K562 (cell line): ENCODE results near the gene HEATR1. TPM values are rescaled to one million over a fixed set of nuclear protein-coding genes. Genes with fewer than 3 reads are reported as not detected.
A peak's percentile ranks its signal among the peaks of the same experiment; 100 is the strongest.

Experiments used
- ATF7 ChIP-seq: fragments of 450-650 bp; IDR thresholded peaks from 2 replicates; pipeline ENCODE4 v1.7.1; 2014; ENCODE audit warnings: mild to moderate bottlenecking, moderate library complexity
- CXXC5 ChIP-seq: fragments of 250-450 bp; sonication (Bioruptor Pico); IDR thresholded peaks from 2 replicates; pipeline ENCODE4 v1.8.0; 2022; ENCODE audit warnings: inconsistent platforms, mild to moderate bottlenecking, moderate library complexity
- ETV6 ChIP-seq, 3 experiments: fragments of 150-350 bp in 1 of 3; sonication (generic) in 1 of 3; formaldehyde crosslinking in 1 of 3; IDR thresholded peaks; 2 replicates each; pipeline versions ENCODE4 v1.6.1 to v1.8.0; 2014 to 2022; ENCODE audit warnings: borderline replicate concordance in 2 of 3, low read depth in 2 of 3, antibody characterized with exemption in 1 of 3, low read length in 1 of 3, mild to moderate bottlenecking in 1 of 3, missing genetic modification reagents in 1 of 3
- FOXA3 ChIP-seq, 2 experiments: fragments of 450-650 bp in 1 of 2; sonication (generic) in 1 of 2; formaldehyde crosslinking; IDR thresholded peaks in 1 of 2; conservative IDR thresholded peaks in 1 of 2; 2 replicates each; pipeline versions ENCODE4 v1.4.0 to v1.8.0; 2020 to 2022; ENCODE audit warnings: mild to moderate bottlenecking in 2 of 2, missing genetic modification reagents in 1 of 2
- HNRNPL ChIP-seq: fragments of 200-400 bp; formaldehyde crosslinking; IDR thresholded peaks from 2 replicates; pipeline ENCODE4 v1.6.1; 2017; ENCODE audit warnings: low read depth, mild to moderate bottlenecking, low read length
- IRF1 ChIP-seq: sonication (generic); formaldehyde crosslinking; IDR thresholded peaks from 2 replicates; pipeline ENCODE4 v1.8.0; 2022; ENCODE audit warnings: missing genetic modification reagents, mild to moderate bottlenecking, borderline replicate concordance
- MBD1 ChIP-seq: fragments of 250-450 bp; sonication (Bioruptor Pico); IDR thresholded peaks from 2 replicates; pipeline ENCODE4 v1.8.0; 2022; ENCODE audit warnings: inconsistent platforms
- MCM2 ChIP-seq: fragments of 450-650 bp; IDR thresholded peaks from 2 replicates; pipeline ENCODE4 v1.6.1; 2017; ENCODE audit warnings: low read depth, mild to moderate bottlenecking
- NCOA2 ChIP-seq, 2 experiments: fragments of 450-650 bp; IDR thresholded peaks; 2 replicates each; pipeline ENCODE4 v1.6.1; 2018; ENCODE audit warnings: mild to moderate bottlenecking in 2 of 2, moderate library complexity in 1 of 2; ENCODE audit not compliant: partially characterized antibody in 2 of 2
- RFX7 ChIP-seq: fragments of 250-450 bp; sonication (Bioruptor Pico); IDR thresholded peaks from 2 replicates; pipeline ENCODE4 v1.5.1; 2021; ENCODE audit warnings: mild to moderate bottlenecking
- SIN3A ChIP-seq, 2 experiments: fragments of 150-350 bp in 1 of 2; IDR thresholded peaks; 2 replicates each; pipeline ENCODE4 v1.6.1; 2011 to 2016; ENCODE audit warnings: borderline replicate concordance in 2 of 2, low read depth in 2 of 2, low read length in 2 of 2, mild to moderate bottlenecking in 2 of 2, moderate library complexity in 2 of 2; ENCODE audit not compliant: control insufficient read depth in 1 of 2
- SRSF3 ChIP-seq: fragments of 200-400 bp; formaldehyde crosslinking; IDR thresholded peaks from 2 replicates; pipeline ENCODE4 v1.6.1; 2016; ENCODE audit warnings: mild to moderate bottlenecking, low read length, moderate library complexity; ENCODE audit not compliant: insufficient read depth
- ZFP36 ChIP-seq: fragments of 150-350 bp; IDR thresholded peaks from 2 replicates; pipeline ENCODE4 v1.6.1; 2018; ENCODE audit warnings: low read length, low read depth; ENCODE audit not compliant: partially characterized antibody
- ZNF165 ChIP-seq: fragments of 250-450 bp; sonication (Bioruptor Pico); IDR thresholded peaks from 2 replicates; pipeline ENCODE4 v1.4.0; 2020; ENCODE audit warnings: borderline replicate concordance
- ZNF184 ChIP-seq: sonication (generic); formaldehyde crosslinking; IDR thresholded peaks from 2 replicates; pipeline ENCODE4 v1.5.0; 2020; ENCODE audit warnings: missing genetic modification reagents
- ZNF398 ChIP-seq: fragments of 250-450 bp; sonication (Bioruptor Pico); IDR thresholded peaks from 2 replicates; pipeline ENCODE4 v1.8.0; 2021; ENCODE audit warnings: moderate library complexity, mild to moderate bottlenecking, inconsistent platforms
- ZSCAN29 ChIP-seq: fragments of 450-650 bp; IDR thresholded peaks from 2 replicates; pipeline ENCODE4 v1.6.1; 2017
- polyA plus RNA-seq, 8 experiments: library from polyadenylated mRNA; depleted of rRNA in 4 of 8; stranded (reverse) in 5 of 8; unstranded in 3 of 8; fragments of >200 nt; fragmentation: Nextera tagmentation in 2 of 8; fragmentation: Illumina TruSeq in 1 of 8; extraction: Ambion mirVana in 2 of 8; extraction: Trizol in 1 of 8; gene quantifications; 2 replicates each; pipeline versions ENCODE4 v1.2.1 to v1.2.3, GENCODE V29; 2011 to 2014; ENCODE audit warnings: inconsistent platforms in 1 of 8, missing spikeins in 1 of 8
- total RNA-seq, 7 experiments: library from RNA; depleted of rRNA in 6 of 7; stranded (reverse); fragments of >200 nt in 6 of 7; fragmentation: Illumina TruSeq in 2 of 7; extraction: Trizol in 2 of 7; gene quantifications; 2 replicates each; pipeline versions ENCODE4 v1.2.1 to v1.2.3, GENCODE V29; 2011 to 2021; ENCODE audit warnings: low replicate concordance in 1 of 7
- TF ChIP-seq, protein P1 (sequence below): sonication (generic); formaldehyde crosslinking; IDR thresholded peaks from 2 replicates; pipeline ENCODE4 v1.8.1; 2023; ENCODE audit warnings: mild to moderate bottlenecking, missing genetic modification reagents
- TF ChIP-seq, protein P2 (sequence below), 2 experiments: fragments of 250-450 bp in 1 of 2; fragments of 450-650 bp in 1 of 2; sonication (Bioruptor Pico) in 1 of 2; IDR thresholded peaks; 2 replicates each; pipeline versions ENCODE4 v1.6.1 to v1.8.0; 2016 to 2021; ENCODE audit warnings: mild to moderate bottlenecking in 2 of 2, moderate library complexity in 2 of 2, missing compliant biosample characterization in 1 of 2, missing genetic modification characterization in 1 of 2

HEATR1 gene
- total and polyA plus RNA-seq, 9 of the 15 experiments (the other 6 are each of a cell fraction or from before 2014, with no cell fraction given), result 28.3 to 108 (median 50.9) TPM

DNA sequence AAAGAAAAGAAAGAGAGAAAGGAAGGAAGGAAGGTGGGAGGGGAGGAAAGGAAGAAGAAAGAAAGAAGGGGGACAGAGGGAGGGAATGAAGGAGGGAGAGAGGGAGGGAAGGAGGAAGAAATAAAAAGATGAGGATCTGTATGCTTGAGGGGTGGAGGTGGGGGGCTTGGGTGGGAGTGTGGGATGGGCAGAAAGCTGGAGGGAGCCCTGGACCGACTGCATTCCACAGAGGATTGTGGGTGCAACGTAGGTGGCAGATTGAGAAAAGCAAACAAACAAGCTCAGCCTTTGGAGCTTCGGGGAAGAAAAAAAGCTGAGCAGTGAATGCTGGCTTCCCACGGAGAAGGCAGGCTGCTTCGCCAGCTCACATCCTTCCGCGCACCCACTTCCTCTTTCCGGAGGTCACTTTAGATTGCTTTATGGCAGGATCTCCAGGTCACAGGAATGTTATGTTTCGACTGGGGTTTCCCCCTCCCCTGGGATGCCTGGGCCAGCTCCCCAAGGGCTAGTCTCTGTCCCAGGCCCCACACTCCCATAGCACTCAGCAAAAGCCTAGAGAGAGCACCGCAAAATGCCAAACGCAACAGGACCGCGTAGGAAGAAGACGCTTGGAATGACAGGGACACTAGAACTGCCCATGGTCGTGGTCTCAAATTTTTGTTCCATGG, 101.2 kb downstream of the HEATR1 start (continued):
- TF ChIP-seq ETV6 (IDR thresholded peaks at IDR 0.05; ENCODE audit: borderline replicate concordance in 1 of 2, low read depth in 2 of 2, low read length in 1 of 2) (peak in 1 of 2 experiments; percentile 83; a peak in 3 of 4 replicates), ETV6 (CRISPR knock-in tag; IDR thresholded peaks at IDR 0.05; ENCODE audit: borderline replicate concordance) (no peak), CXXC5 (CRISPR knock-in tag) (peak; percentile 61), SIN3A (IDR thresholded peaks at IDR 0.05; ENCODE audit: borderline replicate concordance in 2 of 2, control insufficient read depth in 1 of 2, low read depth in 2 of 2, low read length in 2 of 2) (no peak), ZNF184 (no peak), NCOA2 (IDR thresholded peaks at IDR 0.05; ENCODE audit: partially characterized antibody in 2 of 2) (no peak), IRF1 (CRISPR knock-in tag) (no peak), ZNF165 (CRISPR knock-in tag) (no peak), HNRNPL (no peak), ZNF398 (CRISPR knock-in tag) (no peak), FOXA3 (CRISPR knock-in tag; conservative IDR thresholded peaks at IDR 0.05 in 1 of 2, IDR thresholded peaks at IDR 0.05 in 1 of 2) (0 out of 4 replicates have a peak, but pooled peaks of 1 of the 2 experiments have one; percentile 15), ZSCAN29 (no peak), ATF7 (no peak), MCM2 (no peak), ZFP36 (no peak), RFX7 (CRISPR knock-in tag) (no peak), SRSF3 (no peak), MBD1 (CRISPR knock-in tag) (peak; percentile 62; the same call in 1 of the 2 replicates)
- TF ChIP-seq, protein P1, sequence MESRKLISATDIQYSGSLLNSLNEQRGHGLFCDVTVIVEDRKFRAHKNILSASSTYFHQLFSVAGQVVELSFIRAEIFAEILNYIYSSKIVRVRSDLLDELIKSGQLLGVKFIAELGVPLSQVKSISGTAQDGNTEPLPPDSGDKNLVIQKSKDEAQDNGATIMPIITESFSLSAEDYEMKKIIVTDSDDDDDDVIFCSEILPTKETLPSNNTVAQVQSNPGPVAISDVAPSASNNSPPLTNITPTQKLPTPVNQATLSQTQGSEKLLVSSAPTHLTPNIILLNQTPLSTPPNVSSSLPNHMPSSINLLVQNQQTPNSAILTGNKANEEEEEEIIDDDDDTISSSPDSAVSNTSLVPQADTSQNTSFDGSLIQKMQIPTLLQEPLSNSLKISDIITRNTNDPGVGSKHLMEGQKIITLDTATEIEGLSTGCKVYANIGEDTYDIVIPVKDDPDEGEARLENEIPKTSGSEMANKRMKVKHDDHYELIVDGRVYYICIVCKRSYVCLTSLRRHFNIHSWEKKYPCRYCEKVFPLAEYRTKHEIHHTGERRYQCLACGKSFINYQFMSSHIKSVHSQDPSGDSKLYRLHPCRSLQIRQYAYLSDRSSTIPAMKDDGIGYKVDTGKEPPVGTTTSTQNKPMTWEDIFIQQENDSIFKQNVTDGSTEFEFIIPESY, result peak; percentile 95
- TF ChIP-seq, protein P2, sequence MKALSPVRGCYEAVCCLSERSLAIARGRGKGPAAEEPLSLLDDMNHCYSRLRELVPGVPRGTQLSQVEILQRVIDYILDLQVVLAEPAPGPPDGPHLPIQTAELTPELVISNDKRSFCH (CRISPR knock-in tag; IDR thresholded peaks at IDR 0.05), result no peak
- TF ChIP-seq, protein P2 (tag; IDR thresholded peaks at IDR 0.05), result no peak
